ENCODE results near the gene BCL2.

Gene BCL2

DNA sequence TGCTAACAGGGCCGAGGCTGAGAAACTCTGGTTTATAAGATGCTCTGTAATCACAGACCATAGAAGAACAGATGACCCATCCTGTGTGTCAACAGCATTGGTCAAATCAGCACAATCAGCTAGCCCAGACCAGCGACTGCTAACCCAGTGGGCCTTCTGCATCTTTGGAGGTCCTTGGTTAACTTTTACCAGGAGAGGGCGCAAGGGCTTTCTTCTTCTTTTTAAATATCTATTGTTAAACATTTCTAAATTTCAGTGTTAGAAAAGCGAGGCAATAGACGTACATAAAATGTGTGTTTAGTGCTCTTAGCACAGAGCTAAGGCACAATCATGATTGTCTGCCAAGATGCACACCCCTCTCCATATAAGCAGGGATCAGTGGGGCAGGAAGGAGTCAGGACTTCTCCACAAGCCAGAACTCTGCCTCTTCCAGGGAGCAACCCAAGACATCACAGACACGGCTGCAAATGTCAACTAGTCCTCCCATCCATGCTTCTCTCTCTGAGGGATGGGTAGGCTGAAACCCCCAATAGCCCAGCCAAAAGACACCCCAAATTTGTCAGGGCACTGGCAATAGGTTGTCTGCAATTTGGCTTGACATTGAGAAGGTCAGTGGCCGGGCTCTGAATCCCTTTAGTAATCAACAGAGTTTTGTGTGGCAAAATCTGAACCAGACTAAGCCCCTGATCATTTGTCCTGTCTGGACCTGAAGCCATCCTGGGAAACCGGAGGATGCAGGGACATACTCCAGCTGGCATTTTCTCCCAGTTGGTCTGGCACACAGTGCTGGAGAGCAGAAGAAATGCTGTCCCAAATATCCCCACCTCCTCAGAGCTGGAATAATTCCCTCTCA lies 188.2 kb downstream of the BCL2 start:
- DNase-seq, result peak; percentile 16
- TF ChIP-seq, protein P1, sequence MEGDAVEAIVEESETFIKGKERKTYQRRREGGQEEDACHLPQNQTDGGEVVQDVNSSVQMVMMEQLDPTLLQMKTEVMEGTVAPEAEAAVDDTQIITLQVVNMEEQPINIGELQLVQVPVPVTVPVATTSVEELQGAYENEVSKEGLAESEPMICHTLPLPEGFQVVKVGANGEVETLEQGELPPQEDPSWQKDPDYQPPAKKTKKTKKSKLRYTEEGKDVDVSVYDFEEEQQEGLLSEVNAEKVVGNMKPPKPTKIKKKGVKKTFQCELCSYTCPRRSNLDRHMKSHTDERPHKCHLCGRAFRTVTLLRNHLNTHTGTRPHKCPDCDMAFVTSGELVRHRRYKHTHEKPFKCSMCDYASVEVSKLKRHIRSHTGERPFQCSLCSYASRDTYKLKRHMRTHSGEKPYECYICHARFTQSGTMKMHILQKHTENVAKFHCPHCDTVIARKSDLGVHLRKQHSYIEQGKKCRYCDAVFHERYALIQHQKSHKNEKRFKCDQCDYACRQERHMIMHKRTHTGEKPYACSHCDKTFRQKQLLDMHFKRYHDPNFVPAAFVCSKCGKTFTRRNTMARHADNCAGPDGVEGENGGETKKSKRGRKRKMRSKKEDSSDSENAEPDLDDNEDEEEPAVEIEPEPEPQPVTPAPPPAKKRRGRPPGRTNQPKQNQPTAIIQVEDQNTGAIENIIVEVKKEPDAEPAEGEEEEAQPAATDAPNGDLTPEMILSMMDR (IDR thresholded peaks at IDR 0.05; ENCODE audit: low read depth, low read length), result peak; percentile 38
- no peak overlapping the region for H3K4me3 ChIP-seq (ENCODE audit: low read depth, low read length)

DNA sequence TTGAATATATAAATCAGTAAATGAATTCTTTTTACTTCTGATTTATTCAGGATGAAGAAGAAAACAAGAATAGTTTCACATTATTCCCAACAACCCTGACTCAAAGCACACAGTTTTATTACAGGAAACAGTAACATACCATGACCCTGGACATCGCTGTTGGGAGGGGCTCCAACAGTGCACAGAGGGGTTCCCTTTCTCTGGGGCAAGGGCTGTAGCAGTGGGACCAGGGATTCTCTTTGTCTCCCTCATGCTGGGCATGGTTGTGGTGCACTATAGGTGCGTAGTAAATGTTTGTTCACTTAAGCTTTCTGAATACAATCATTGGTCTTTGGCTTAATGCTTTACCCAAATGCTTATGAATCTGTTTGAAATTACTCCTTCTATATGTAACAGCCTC lies 189.4 kb downstream of the BCL2 start:
- DNase-seq, result no peak
- Histone ChIP-seq H3K27me3 (no peaks in the 10 kb centered on the region), H3K36me3 (no peaks in the 10 kb centered on the region), H3K4me1 (no peaks in the 10 kb centered on the region), H3K9me3 (no peaks in the 10 kb centered on the region), H3K4me3 (ENCODE audit: low read depth, low read length) (no peak overlapping the region)
- TF ChIP-seq, protein P1 (IDR thresholded peaks at IDR 0.05; ENCODE audit: low read depth, low read length), result no peak

More for the DNA sequence above, 188.2 kb downstream of the BCL2 start:
- Histone ChIP-seq H3K27me3 (no peaks in the 10 kb centered on the region), H3K4me1 (no peaks in the 10 kb centered on the region), H3K36me3 (no peaks in the 10 kb centered on the region), H3K9me3 (no peaks in the 10 kb centered on the region)

DNA sequence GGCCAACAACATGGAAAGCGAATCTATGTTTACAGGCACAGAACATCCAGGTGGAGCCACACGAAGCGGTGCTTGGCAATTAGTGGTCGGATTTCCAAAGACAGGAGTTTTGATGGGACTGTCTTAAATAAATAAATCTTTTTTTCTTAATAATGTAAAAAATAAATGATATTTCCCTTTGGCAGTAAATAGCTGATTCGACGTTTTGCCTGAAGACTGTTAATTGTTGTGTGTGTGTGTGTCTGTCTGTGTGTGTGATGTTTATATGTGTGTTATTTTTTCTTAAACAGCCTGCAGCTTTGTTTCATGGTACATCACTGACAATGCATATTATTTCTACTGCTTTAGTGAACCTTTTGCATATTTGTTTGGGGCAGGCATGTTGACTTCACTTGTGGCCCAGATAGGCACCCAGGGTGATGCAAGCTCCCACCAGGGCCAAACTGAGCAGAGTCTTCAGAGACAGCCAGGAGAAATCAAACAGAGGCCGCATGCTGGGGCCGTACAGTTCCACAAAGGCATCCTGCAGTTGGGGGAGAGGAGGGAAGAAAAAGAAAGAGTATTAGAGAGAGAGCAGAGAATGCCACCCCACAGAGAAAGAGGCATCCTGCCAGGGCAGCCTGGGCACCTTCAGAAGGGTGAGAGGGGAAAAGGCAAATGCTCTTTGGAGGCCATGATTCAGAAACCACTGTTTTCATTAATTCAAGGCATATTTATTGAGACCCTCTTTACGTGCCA lies 191.2 kb downstream of the BCL2 start:
- no peak for DNase-seq
- Histone ChIP-seq H3K4me1 (no peaks in the 10 kb centered on the region), H3K36me3 (no peaks in the 10 kb centered on the region)

DNA sequence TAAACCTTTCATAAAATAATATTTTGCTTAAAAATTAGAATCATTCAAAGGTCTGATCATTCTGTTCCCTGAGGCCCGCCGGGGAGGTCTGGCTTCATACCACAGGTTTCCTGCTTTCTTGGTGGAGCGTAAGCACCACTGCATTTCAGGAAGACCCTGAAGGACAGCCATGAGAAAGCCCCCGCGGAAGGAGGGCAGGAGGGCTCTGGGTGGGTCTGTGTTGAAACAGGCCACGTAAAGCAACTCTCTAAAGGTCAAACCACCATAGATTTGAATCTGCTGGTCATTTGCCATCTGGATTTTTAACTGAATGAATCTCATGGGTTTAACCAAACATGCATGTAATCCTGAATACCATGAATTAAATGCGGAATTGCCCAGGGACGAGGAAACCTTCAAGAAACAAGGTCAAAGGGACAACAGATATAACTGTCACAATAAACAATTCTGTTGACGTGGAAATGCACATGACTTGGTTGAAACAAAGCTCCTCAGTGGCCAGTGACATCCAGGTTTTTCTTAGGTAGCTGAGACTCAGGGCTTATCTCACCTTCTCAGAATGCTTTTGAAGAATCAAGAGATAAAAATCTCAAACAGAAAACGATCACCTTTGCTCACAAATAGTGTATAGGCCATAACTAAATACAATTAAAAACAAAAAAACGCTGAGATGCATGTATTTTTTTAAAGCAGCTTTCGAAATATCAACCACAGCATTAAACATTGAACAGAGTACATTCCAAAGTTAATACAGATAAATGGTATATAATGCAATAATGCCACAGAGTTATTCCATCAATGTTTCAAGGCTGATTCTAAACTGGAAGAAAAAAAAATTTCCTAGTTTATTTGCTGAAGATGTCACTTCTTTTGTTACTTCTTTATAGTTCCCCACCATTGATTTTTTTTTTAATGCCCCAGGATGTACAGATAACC lies 193.2 kb downstream of the BCL2 start:
- H3K9me3 ChIP-seq, result no peaks in the 10 kb centered on the region
- H3K4me3 ChIP-seq (ENCODE audit: low read depth, low read length), result no peak overlapping the region
- TF ChIP-seq, protein P1 (IDR thresholded peaks at IDR 0.05; ENCODE audit: low read depth, low read length), result no peak
- DNase-seq, result no peak
- H3K27me3 ChIP-seq, result no peaks in the 10 kb centered on the region
- H3K4me1 ChIP-seq, result no peaks in the 10 kb centered on the region
- H3K36me3 ChIP-seq, result no peaks in the 10 kb centered on the region

More for the DNA sequence above, 191.2 kb downstream of the BCL2 start:
- TF ChIP-seq, protein P1 (IDR thresholded peaks at IDR 0.05; ENCODE audit: low read depth, low read length), result no peak
- no peaks in the 10 kb centered on the region for H3K9me3 ChIP-seq
- H3K27me3 ChIP-seq, result no peaks in the 10 kb centered on the region
- H3K4me3 ChIP-seq (ENCODE audit: low read depth, low read length), result no peak overlapping the region

DNA sequence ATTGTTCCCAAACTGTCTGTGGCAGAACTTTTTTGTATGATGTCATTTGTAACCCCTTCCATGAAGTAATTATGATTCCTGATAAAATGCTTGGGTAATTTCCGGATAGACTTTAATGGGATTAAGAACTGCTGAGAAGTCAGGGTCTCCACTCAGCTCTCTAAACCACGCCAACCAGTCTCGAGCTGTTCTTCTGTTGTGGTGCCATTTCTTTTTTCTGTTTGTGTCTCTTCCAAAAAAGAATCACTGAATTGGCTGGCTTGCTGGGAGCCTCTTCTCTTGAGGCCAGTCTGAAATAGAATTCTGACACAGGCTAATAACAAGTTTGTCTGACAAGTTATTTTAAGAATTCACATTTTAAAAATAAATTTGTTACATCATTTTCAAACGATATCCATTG lies 198.9 kb downstream of the BCL2 start:
- no peak for DNase-seq
- Histone ChIP-seq H3K4me1 (no peaks in the 10 kb centered on the region), H3K27me3 (no peaks in the 10 kb centered on the region), H3K9me3 (no peaks in the 10 kb centered on the region), H3K36me3 (no peaks in the 10 kb centered on the region), H3K4me3 (ENCODE audit: low read depth, low read length) (no peak overlapping the region)
- TF ChIP-seq, protein P1 (IDR thresholded peaks at IDR 0.05; ENCODE audit: low read depth, low read length), result no peak

All from BE2C (cell line).